ENCODE results near the gene TMPRSS12. TPM values are rescaled to one million over a fixed set of nuclear protein-coding genes. Genes with fewer than 3 reads are reported as not detected.
"Not testable (repeated sequence)": the region's sequence is repeated elsewhere in the genome, so short reads cannot be mapped to it uniquely, and the experiment has no call there.

The TMPRSS12 gene
- polyA plus RNA-seq (2012; ENCODE audit: insufficient read depth, insufficient read length): not detected

- H3K4me3 ChIP-seq (ENCODE audit: low read length): no peak within 1 kb of the TSS
- DNase-seq (ENCODE audit: low read depth, low spot score): no peak
These were observed at the start of gene TMPRSS12 for GRCh38 chr12:50842637-50843493. TSS of gene TMPRSS12 (plus strand) at chr12:50842926. CDS start at chr12:50842965, 39 bp downstream.

GRCh38 chr12:50799908-50800307 lies 42.8 kb upstream of the TMPRSS12 start:
- no peak for DNase-seq (ENCODE audit: low read depth, low spot score)
- no peak overlapping the region for H3K4me3 ChIP-seq (ENCODE audit: low read length)

- H3K4me3 ChIP-seq (ENCODE audit: low read length): no peak overlapping the region
- DNase-seq (ENCODE audit: low read depth, low spot score): no peak
These were observed 39.4 kb upstream of the TMPRSS12 start for GRCh38 chr12:50803230-50803875.

GRCh38 chr12:50806176-50806575 lies 36.5 kb upstream of the TMPRSS12 start:
- DNase-seq (ENCODE audit: low read depth, low spot score): no peak
- no peak overlapping the region for H3K4me3 ChIP-seq (ENCODE audit: low read length)

GRCh38 chr12:50809131-50809530 lies 33.6 kb upstream of the TMPRSS12 start:
- H3K4me3 ChIP-seq (ENCODE audit: low read length); DNase-seq (ENCODE audit: low read depth, low spot score): not testable (repeated sequence)

GRCh38 chr12:50814921-50815320 lies 27.8 kb upstream of the TMPRSS12 start:
- DNase-seq (ENCODE audit: low read depth, low spot score); H3K4me3 ChIP-seq (ENCODE audit: low read length): not testable (repeated sequence)

GRCh38 chr12:50820177-50820576 lies 22.5 kb upstream of the TMPRSS12 start:
- no peak for DNase-seq (ENCODE audit: low read depth, low spot score)
- H3K4me3 ChIP-seq (ENCODE audit: low read length): no peak overlapping the region

- no peak overlapping the region for H3K4me3 ChIP-seq (ENCODE audit: low read length)
- DNase-seq (ENCODE audit: low read depth, low spot score): no peak
These were observed 20.6 kb upstream of the TMPRSS12 start for GRCh38 chr12:50822082-50822481.

GRCh38 chr12:50823724-50824123 lies 19.0 kb upstream of the TMPRSS12 start:
- not testable (repeated sequence) for H3K4me3 ChIP-seq (ENCODE audit: low read length); DNase-seq (ENCODE audit: low read depth, low spot score)

GRCh38 chr12:50824914-50825313 lies 17.8 kb upstream of the TMPRSS12 start:
- H3K4me3 ChIP-seq (ENCODE audit: low read length): no peak overlapping the region

GRCh38 chr12:50825372-50825838 lies 17.3 kb upstream of the TMPRSS12 start:
- H3K4me3 ChIP-seq (ENCODE audit: low read length): no peak overlapping the region
- DNase-seq (ENCODE audit: low read depth, low spot score): peak; percentile 68

More at GRCh38 chr12:50824914-50825313, 17.8 kb upstream of the TMPRSS12 start:
- DNase-seq (ENCODE audit: low read depth, low spot score): no peak

- no peak for DNase-seq (ENCODE audit: low read depth, low spot score)
- no peak overlapping the region for H3K4me3 ChIP-seq (ENCODE audit: low read length)
These were observed 14.6 kb upstream of the TMPRSS12 start for GRCh38 chr12:50828121-50828520.

GRCh38 chr12:50828886-50829285 lies 13.8 kb upstream of the TMPRSS12 start:
- no peak for DNase-seq (ENCODE audit: low read depth, low spot score)
- H3K4me3 ChIP-seq (ENCODE audit: low read length): no peak overlapping the region

- not testable (repeated sequence) for DNase-seq (ENCODE audit: low read depth, low spot score); H3K4me3 ChIP-seq (ENCODE audit: low read length)
These were observed 8.9 kb upstream of the TMPRSS12 start for GRCh38 chr12:50833801-50834200.

- H3K4me3 ChIP-seq (ENCODE audit: low read length): no peak overlapping the region
- no peak for DNase-seq (ENCODE audit: low read depth, low spot score)
These were observed 3.7 kb upstream of the TMPRSS12 start for GRCh38 chr12:50839042-50839441.

GRCh38 chr12:50840809-50841487 lies 1.8 kb upstream of the TMPRSS12 start:
- DNase-seq (ENCODE audit: low read depth, low spot score): no peak
- no peak overlapping the region for H3K4me3 ChIP-seq (ENCODE audit: low read length)

GRCh38 chr12:50841716-50842531 lies 802 bp upstream of the TMPRSS12 start:
- H3K4me3 ChIP-seq (ENCODE audit: low read length): no peak overlapping the region

GRCh38 chr12:50845021-50845647 lies 2.4 kb downstream of the TMPRSS12 start:
- no peak overlapping the region for H3K4me3 ChIP-seq (ENCODE audit: low read length)
- no peak for DNase-seq (ENCODE audit: low read depth, low spot score)

More at GRCh38 chr12:50841716-50842531, 802 bp upstream of the TMPRSS12 start:
- DNase-seq (ENCODE audit: low read depth, low spot score): no peak

Measured in Jurkat, Clone E6-1 (cell line).